HepG2 (cell line): ENCODE measurements around the gene HDAC4. TPM values are rescaled to one million over a fixed set of nuclear protein-coding genes. Genes with fewer than 3 reads are reported as not detected.

Experiments used
- BCLAF1 ChIP-seq: fragments of 450-650 bp; IDR thresholded peaks from 2 replicates; pipeline ENCODE4 v1.6.1; 2017; ENCODE audit warnings: mild to moderate bottlenecking
- FLYWCH1 ChIP-seq: sonication (generic); formaldehyde crosslinking; IDR thresholded peaks from 2 replicates; pipeline ENCODE4 v1.8.1; 2023; ENCODE audit warnings: mild to moderate bottlenecking, missing genetic modification reagents
- KAT2B ChIP-seq: fragments of 150-350 bp; IDR thresholded peaks from 2 replicates; pipeline ENCODE4 v1.6.1; 2014; ENCODE audit warnings: low read depth, low read length, borderline replicate concordance
- NFKBIZ ChIP-seq: IDR thresholded peaks from 2 replicates; pipeline ENCODE4 v1.6.1; 2018; ENCODE audit warnings: missing genetic modification reagents, missing compliant biosample characterization
- NR2F6 ChIP-seq, 2 experiments: IDR thresholded peaks; 2 replicates each; pipeline ENCODE4 v1.6.1; 2016; ENCODE audit warnings: antibody characterized with exemption in 1 of 2, mild to moderate bottlenecking in 1 of 2
- PAF1 ChIP-seq: IDR thresholded peaks from 2 replicates; pipeline ENCODE4 v1.6.1; 2016; ENCODE audit warnings: missing genetic modification reagents, missing compliant biosample characterization
- RARG ChIP-seq: sonication (generic); formaldehyde crosslinking; IDR thresholded peaks from 2 replicates; pipeline ENCODE4 v1.4.0; 2020; ENCODE audit warnings: low read depth, mild to moderate bottlenecking, missing genetic modification reagents
- RCOR2 ChIP-seq: IDR thresholded peaks from 2 replicates; pipeline ENCODE4 v1.6.1; 2016; ENCODE audit warnings: missing biosample characterization, missing genetic modification reagents
- TFE3 ChIP-seq: IDR thresholded peaks from 2 replicates; pipeline ENCODE4 v1.6.1; 2016
- TSC22D2 ChIP-seq: sonication (generic); formaldehyde crosslinking; IDR thresholded peaks from 2 replicates; pipeline ENCODE4 v1.5.1; 2020; ENCODE audit warnings: missing genetic modification reagents, mild to moderate bottlenecking, borderline replicate concordance
- U2AF2 ChIP-seq: fragments of 200-400 bp; formaldehyde crosslinking; IDR thresholded peaks from 2 replicates; pipeline ENCODE4 v1.6.1; 2017; ENCODE audit warnings: low read depth, mild to moderate bottlenecking, low read length
- ZBED4 ChIP-seq: sonication (generic); formaldehyde crosslinking; IDR thresholded peaks from 2 replicates; pipeline ENCODE4 v1.4.0; 2020; ENCODE audit warnings: missing genetic modification reagents, borderline replicate concordance
- ZNF121 ChIP-seq: sonication (generic); formaldehyde crosslinking; IDR thresholded peaks from 2 replicates; pipeline ENCODE4 v1.5.0; 2020; ENCODE audit warnings: mild to moderate bottlenecking, missing genetic modification reagents
- ZNF205 ChIP-seq: IDR thresholded peaks from 2 replicates; pipeline ENCODE4 v1.6.1; 2018; ENCODE audit warnings: missing biosample characterization, missing genetic modification reagents
- ZNF232 ChIP-seq: sonication (generic); formaldehyde crosslinking; IDR thresholded peaks from 2 replicates; pipeline ENCODE4 v1.4.0; 2020; ENCODE audit warnings: missing genetic modification reagents, borderline replicate concordance
- ZNF576 ChIP-seq: sonication (generic); formaldehyde crosslinking; IDR thresholded peaks from 2 replicates; pipeline ENCODE4 v1.4.0; 2020; ENCODE audit warnings: mild to moderate bottlenecking, missing genetic modification reagents
- ZNF839 ChIP-seq: sonication (generic); formaldehyde crosslinking; IDR thresholded peaks from 2 replicates; pipeline ENCODE4 v1.4.0; 2020; ENCODE audit warnings: missing genetic modification reagents, mild to moderate bottlenecking, borderline replicate concordance
- ZNF891 ChIP-seq: sonication (generic); formaldehyde crosslinking; IDR thresholded peaks from 2 replicates; pipeline ENCODE4 v1.5.0; 2020; ENCODE audit warnings: mild to moderate bottlenecking, missing genetic modification reagents
- ZSCAN22 ChIP-seq: sonication (generic); formaldehyde crosslinking; IDR thresholded peaks from 2 replicates; pipeline ENCODE4 v1.4.0; 2020; ENCODE audit warnings: mild to moderate bottlenecking, missing genetic modification reagents
- polyA plus RNA-seq, 8 experiments: library from polyadenylated mRNA; depleted of rRNA in 3 of 8; stranded (reverse) in 7 of 8; unstranded in 1 of 8; fragments of >200 nt; fragmentation: Illumina TruSeq in 4 of 8; extraction: Trizol in 4 of 8; gene quantifications; 2 replicates each; pipeline versions ENCODE4 v1.2.1 to v1.2.3, GENCODE V29; 2011 to 2016; ENCODE audit warnings: low read depth in 4 of 8, missing spikeins in 1 of 8, mixed read lengths in 1 of 8; ENCODE audit not compliant: insufficient read depth in 1 of 8
- total RNA-seq, 5 experiments: library from RNA; depleted of rRNA; stranded (reverse); fragments of >200 nt; fragmentation: Illumina TruSeq; extraction: Trizol; gene quantifications; 2 replicates each; pipeline ENCODE4 v1.2.3, GENCODE V29; 2016; ENCODE audit warnings: low read depth in 1 of 5
- TF ChIP-seq, protein P1 (sequence below): sonication (generic); formaldehyde crosslinking; IDR thresholded peaks from 2 replicates; pipeline ENCODE4 v1.8.0; 2022; ENCODE audit warnings: low read depth, missing genetic modification reagents

Gene HDAC4
- total and polyA plus RNA-seq, 2 of the 13 experiments (the other 11 are each of a cell fraction or from before 2014, with no cell fraction given) = 10.1 to 11.5 TPM

GRCh38 chr2:239297142-239298004 is 103.4 kb downstream of the HDAC4 start (continued):
- TF ChIP-seq ZNF576 (CRISPR knock-in tag) = no peak
- no peak for TF ChIP-seq KAT2B
- TF ChIP-seq RARG (CRISPR knock-in tag) = no peak
- TF ChIP-seq NFKBIZ (CRISPR knock-in tag) = no peak
- TF ChIP-seq ZNF891 = peak; percentile 53; the same call in 1 of the 2 replicates
- TF ChIP-seq, protein P1, sequence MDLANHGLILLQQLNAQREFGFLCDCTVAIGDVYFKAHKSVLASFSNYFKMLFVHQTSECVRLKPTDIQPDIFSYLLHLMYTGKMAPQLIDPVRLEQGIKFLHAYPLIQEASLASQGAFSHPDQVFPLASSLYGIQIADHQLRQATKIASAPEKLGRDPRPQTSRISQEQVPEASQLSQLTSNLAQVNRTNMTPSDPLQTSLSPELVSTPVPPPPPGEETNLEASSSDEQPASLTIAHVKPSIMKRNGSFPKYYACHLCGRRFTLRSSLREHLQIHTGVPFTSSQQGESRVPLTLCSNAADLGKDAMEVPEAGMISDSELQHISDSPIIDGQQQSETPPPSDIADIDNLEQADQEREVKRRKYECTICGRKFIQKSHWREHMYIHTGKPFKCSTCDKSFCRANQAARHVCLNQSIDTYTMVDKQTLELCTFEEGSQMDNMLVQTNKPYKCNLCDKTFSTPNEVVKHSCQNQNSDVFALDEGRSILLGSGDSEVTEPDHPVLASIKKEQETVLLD (CRISPR knock-in tag) = no peak
- no peak for TF ChIP-seq RCOR2
- no peak for TF ChIP-seq ZNF121 (CRISPR knock-in tag)
- TF ChIP-seq NR2F6 (IDR thresholded peaks at IDR 0.05) = peak; percentile 60
- TF ChIP-seq NR2F6 (CRISPR knock-in tag; IDR thresholded peaks at IDR 0.05) = 0 out of 2 replicates have a peak, but pooled peaks have one; percentile 52
- TF ChIP-seq ZNF205 (CRISPR knock-in tag) = no peak
- no peak for TF ChIP-seq ZSCAN22
- no peak for TF ChIP-seq TFE3 (CRISPR knock-in tag)
- no peak for TF ChIP-seq ZBED4 (CRISPR knock-in tag)
- TF ChIP-seq PAF1 (CRISPR knock-in tag) = no peak
- TF ChIP-seq ZNF232 = no peak
- no peak for TF ChIP-seq BCLAF1
- no peak for TF ChIP-seq TSC22D2
- TF ChIP-seq ZNF839 (CRISPR knock-in tag) = 0 out of 2 replicates have a peak, but pooled peaks have one; percentile 76
- no peak for TF ChIP-seq FLYWCH1 (CRISPR knock-in tag)
- no peak for TF ChIP-seq U2AF2
